HCT116 (cell line): ENCODE measurements around the gene ANXA5. TPM values are rescaled to one million over a fixed set of nuclear protein-coding genes. Genes with fewer than 3 reads are reported as not detected.

ENCODE experiments used
- ATAC-seq: fragments of 200-7000 bp; cut with Tn5 transposase; 2 replicates; pipeline ENCODE4 v1.9.1; 2020; ENCODE audit warnings: mild to moderate bottlenecking, moderate library complexity
- BruUV-seq: library from RNA; stranded (reverse); fragments of 400-500 nt; replicated peaks from 2 replicates; lab custom pipeline; 2021; lab: Mats Ljungman, UMichigan
- CTCF ChIA-PET: fragments of 300-600 bp; sonication (Branson Sonifier 250); formaldehyde crosslinking; loops from one replicate; lab custom pipeline; 2021; ENCODE audit warnings: antibody characterized with exemption; lab: Charles Lee
- POLR2A ChIA-PET: fragments of 300-600, 350-600 bp; sonication (Branson Sonifier 250); formaldehyde crosslinking; loops from one replicate; lab custom pipeline; 2021; ENCODE audit warnings: antibody characterized with exemption; lab: Charles Lee
- RAD21 ChIA-PET, 2 experiments: fragments of 300-600 bp; sonication (Branson Sonifier 250); formaldehyde crosslinking; loops; one replicate each; lab custom pipeline; 2023; ENCODE audit warnings: low total read pairs in 2 of 2; ENCODE audit not compliant: uncharacterized antibody in 2 of 2, unreplicated experiment in 2 of 2, low non-redundant PET in 1 of 2; lab: Charles Lee
- DNase-seq: peaks from one replicate; pipeline ENCODE4 v3.0.0-alpha.2; 2010; ENCODE audit warnings: low read depth, low spot score
- H2AFZ ChIP-seq: fragments of 200-600 bp; shearing (Covaris generic), sonication (generic); 2 replicates; pipeline ENCODE4 v1.6.1; 2017; ENCODE audit warnings: low read depth, mixed run types, mixed read lengths, antibody characterized with exemption, low read length; ENCODE audit not compliant: poor library complexity, severe bottlenecking
- H3K27ac ChIP-seq: 2 replicates; pipeline ENCODE4 v1.5.1; 2012; ENCODE audit warnings: low read depth, low read length
- H3K27me3 ChIP-seq: fragments of 200-600 bp; sonication (generic); 2 replicates; pipeline ENCODE4 v1.6.1; 2016; ENCODE audit warnings: mixed run types, low read length, mixed read lengths; ENCODE audit not compliant: insufficient read depth
- H3K36me3 ChIP-seq, 2 experiments: fragments of 200-500 bp in 1 of 2; fragments of 200-600 bp in 1 of 2; sonication (Bioruptor generic) in 1 of 2; sonication (generic) in 1 of 2; 2 replicates each; pipeline versions ENCODE4 v1.5.1 to v1.6.1; 2014 to 2016; ENCODE audit warnings: low read length in 2 of 2, inconsistent platforms in 1 of 2, mixed read lengths in 1 of 2, mixed run types in 1 of 2; ENCODE audit not compliant: insufficient read depth in 2 of 2, control insufficient read depth in 1 of 2
- H3K4me1 ChIP-seq, 2 experiments: fragments of 200-600 bp in 1 of 2; sonication (generic) in 1 of 2; 2 replicates each; pipeline versions ENCODE4 v1.5.1 to v1.6.1; 2012 to 2017; ENCODE audit warnings: low read length in 2 of 2, inconsistent platforms in 1 of 2, mild to moderate bottlenecking in 1 of 2, mixed read lengths in 1 of 2, mixed run types in 1 of 2, moderate library complexity in 1 of 2; ENCODE audit not compliant: insufficient read depth in 2 of 2, control insufficient read depth in 1 of 2
- H3K4me2 ChIP-seq: fragments of 200-600 bp; sonication (generic); 2 replicates; pipeline ENCODE4 v1.6.1; 2017; ENCODE audit warnings: mixed run types, low read length, mixed read lengths
- H3K4me3 ChIP-seq, 2 experiments: fragments of 200-600 bp in 1 of 2; sonication (generic) in 1 of 2; replicated peaks in 1 of 2; 2 replicates each; pipeline ENCODE4 v1.5.1; 2011 to 2016; ENCODE audit warnings: low read length in 2 of 2, control low read depth in 1 of 2, low read depth in 1 of 2, mild to moderate bottlenecking in 1 of 2, mixed read lengths in 1 of 2, mixed run types in 1 of 2
- H3K79me2 ChIP-seq: fragments of 200-600 bp; sonication (generic); 2 replicates; pipeline ENCODE4 v1.6.1; 2017; ENCODE audit warnings: mild to moderate bottlenecking, mixed run types, low read length, moderate library complexity, mixed read lengths; ENCODE audit not compliant: insufficient read depth
- H3K9ac ChIP-seq: fragments of 200-600 bp; sonication (generic); 2 replicates; pipeline ENCODE4 v1.6.1; 2016; ENCODE audit warnings: low read length, mixed read lengths
- H3K9me2 ChIP-seq: fragments of 200-600 bp; sonication (generic), shearing (Covaris generic); 2 replicates; pipeline ENCODE4 v1.6.1; 2017; ENCODE audit warnings: mixed run types, mild to moderate bottlenecking, moderate library complexity; ENCODE audit not compliant: insufficient read depth
- H3K9me3 ChIP-seq, 2 experiments: fragments of 200-500 bp in 1 of 2; fragments of 200-600 bp in 1 of 2; sonication (Bioruptor generic) in 1 of 2; sonication (generic) in 1 of 2; 2 replicates each; pipeline ENCODE4 v1.6.1; 2014 to 2017; ENCODE audit warnings: low read length in 2 of 2, mixed read lengths in 2 of 2, inconsistent platforms in 1 of 2, low read depth in 1 of 2, mild to moderate bottlenecking in 1 of 2, mixed run types in 1 of 2, moderate library complexity in 1 of 2; ENCODE audit not compliant: control insufficient read depth in 1 of 2, insufficient read depth in 1 of 2
- H4K20me1 ChIP-seq: fragments of 200-600 bp; sonication (generic), shearing (Covaris generic); 2 replicates; pipeline ENCODE4 v1.6.1; 2017; ENCODE audit warnings: mixed run types, mild to moderate bottlenecking, moderate library complexity; ENCODE audit not compliant: insufficient read depth
- ATF3 ChIP-seq: IDR thresholded peaks from 2 replicates; pipeline ENCODE4 v1.6.1; 2012
- CBX3 ChIP-seq: IDR thresholded peaks from 2 replicates; pipeline ENCODE4 v1.6.1; 2012; ENCODE audit warnings: low read depth
- CEBPB ChIP-seq: IDR thresholded peaks from 2 replicates; pipeline ENCODE4 v1.6.1; 2012; ENCODE audit warnings: low read depth
- CTCF ChIP-seq, 3 experiments: fragments of 200-600 bp in 1 of 3; sonication (generic) in 1 of 3; IDR thresholded peaks in 2 of 3; conservative IDR thresholded peaks in 1 of 3; 2 replicates each; pipeline ENCODE4 v1.5.1; 2012 to 2017; ENCODE audit warnings: low read depth in 2 of 3, low read length in 2 of 3, antibody characterized with exemption in 1 of 3, borderline replicate concordance in 1 of 3, control low read depth in 1 of 3, mild to moderate bottlenecking in 1 of 3, mixed read lengths in 1 of 3, mixed run types in 1 of 3, moderate library complexity in 1 of 3; ENCODE audit not compliant: insufficient read depth in 1 of 3
- EGR1 ChIP-seq: IDR thresholded peaks from 2 replicates; pipeline ENCODE4 v1.6.1; 2012; ENCODE audit warnings: low read depth
- ELF1 ChIP-seq: IDR thresholded peaks from 2 replicates; pipeline ENCODE4 v1.6.1; 2012; ENCODE audit warnings: low read depth, borderline replicate concordance
- EZH2 ChIP-seq: fragments of 200-600 bp; sonication (generic); IDR thresholded peaks from 2 replicates; pipeline ENCODE4 v1.6.1; 2017; ENCODE audit warnings: antibody characterized with exemption, mixed run types
- JUND ChIP-seq: IDR thresholded peaks from 2 replicates; pipeline ENCODE4 v1.6.1; 2012
- POLR2A ChIP-seq: IDR thresholded peaks from 2 replicates; pipeline ENCODE4 v1.7.0; 2011; ENCODE audit warnings: borderline replicate concordance; ENCODE audit not compliant: insufficient read depth, insufficient read length; ENCODE audit errors: extremely low read depth
- RAD21 ChIP-seq: IDR thresholded peaks from 2 replicates; pipeline ENCODE4 v1.6.1; 2012; ENCODE audit warnings: low read depth, mild to moderate bottlenecking
- SIN3A ChIP-seq: IDR thresholded peaks from 2 replicates; pipeline ENCODE4 v1.6.1; 2012; ENCODE audit warnings: low read depth
- SP1 ChIP-seq: IDR thresholded peaks from 2 replicates; pipeline ENCODE4 v1.6.1; 2012; ENCODE audit warnings: low read depth
- SRF ChIP-seq: IDR thresholded peaks from 2 replicates; pipeline ENCODE4 v1.6.1; 2012; ENCODE audit warnings: low read depth
- TCF7L2 ChIP-seq: IDR thresholded peaks from 2 replicates; pipeline ENCODE4 v1.7.0; 2011; ENCODE audit warnings: borderline replicate concordance, inconsistent platforms; ENCODE audit not compliant: insufficient read depth, insufficient read length; ENCODE audit errors: extremely low read depth
- YY1 ChIP-seq: IDR thresholded peaks from 2 replicates; pipeline ENCODE4 v1.6.1; 2011; ENCODE audit warnings: low read length, low read depth, moderate library complexity, mild to moderate bottlenecking; ENCODE audit not compliant: insufficient replicate concordance; ENCODE audit errors: extremely low read depth
- ZBTB33 ChIP-seq: IDR thresholded peaks from 2 replicates; pipeline ENCODE4 v1.6.1; 2011; ENCODE audit warnings: mild to moderate bottlenecking, low read length, moderate library complexity; ENCODE audit not compliant: insufficient replicate concordance; ENCODE audit errors: extremely low read depth
- ZFX ChIP-seq: fragments of 450-650 bp; IDR thresholded peaks from 2 replicates; pipeline ENCODE4 v1.6.1; 2017
- ZNF274 ChIP-seq: fragments of 200-500 bp; sonication (Bioruptor generic); IDR thresholded peaks from 2 replicates; pipeline ENCODE4 v1.6.1; 2014; ENCODE audit warnings: mild to moderate bottlenecking, low read depth, low read length, inconsistent platforms
- intact Hi-C: fragments of 100-400 bp; cut with micrococcal nuclease; formaldehyde crosslinking; loops from 2 replicates; pipeline ENCODE4 v1.10.0; 2022
- total RNA-seq: library from RNA; stranded (reverse); gene quantifications from one replicate; pipeline ENCODE4 v1.2.1, GENCODE V29; 2021; ENCODE audit not compliant: unreplicated experiment

ANXA5 gene
- total RNA-seq, 1 experiment from 2014 or later, result 186 TPM

- Histone ChIP-seq H3K4me1 (peaks cover 8 to 26% of the 10 kb centered on the region in 2 experiments; a peak in 3 of 4 replicates), H3K9ac (no peak overlapping the region), H3K79me2 (no peaks in the 10 kb centered on the region), H3K9me3 (no peaks in the 10 kb centered on the region), H3K27me3 (no peaks in the 10 kb centered on the region), H3K36me3 (no peaks in the 10 kb centered on the region), H3K4me3 (no peak overlapping the region), H4K20me1 (no peaks in the 10 kb centered on the region), H3K27ac (no peak overlapping the region), H3K9me2 (no peaks in the 10 kb centered on the region), H2AFZ (no peak overlapping the region), H3K4me2 (no peak overlapping the region)
- ChIA-PET RAD21 (no interaction called here), POLR2A (no interaction called here), CTCF (no interaction called here)
- ATAC-seq (no peak), DNase-seq (no peak)
- TF ChIP-seq YY1, result no peak
- TF ChIP-seq ELF1, result no peak
- no peak for TF ChIP-seq ZNF274
- no peak for TF ChIP-seq ZFX
- TF ChIP-seq CBX3, result no peak
- no peak for TF ChIP-seq RAD21
- TF ChIP-seq EZH2, result no peak
- TF ChIP-seq SIN3A, result no peak
- TF ChIP-seq TCF7L2, result no peak
- no peak for TF ChIP-seq CEBPB
- TF ChIP-seq ZBTB33, result no peak
- no peak for TF ChIP-seq EGR1
- no peak for TF ChIP-seq SRF
- TF ChIP-seq CTCF (IDR thresholded peaks at IDR 0.05 in 2 of 3, conservative IDR thresholded peaks at IDR 0.05 in 1 of 3; ENCODE audit: borderline replicate concordance in 1 of 3, insufficient read depth in 1 of 3, low read depth in 2 of 3, low read length in 2 of 3), result no peak
- no peak for TF ChIP-seq POLR2A
- no peak for TF ChIP-seq ATF3
- TF ChIP-seq SP1, result no peak
- TF ChIP-seq JUND, result no peak
- no TSS peak for BruUV-seq
- intact Hi-C loops, result no loop called here
These were observed 16.0 kb upstream of the ANXA5 start for GRCh38 chr4:121712783-121713182.
